OCI-LY3 (cell line): ENCODE data around the gene GSK3B.

Source experiments
- CTCF ChIP-seq: fragments of 200-600, 300-600 bp; sonication (generic); IDR thresholded peaks from 2 replicates; pipeline ENCODE4 v1.5.1; 2014; ENCODE audit warnings: antibody characterized with exemption, low read length, low read depth
- EZH2phosphoT487 ChIP-seq: fragments of 200-600 bp; shearing (Covaris generic); IDR thresholded peaks from 2 replicates; pipeline ENCODE4 v1.6.1; 2018; ENCODE audit warnings: antibody characterized with exemption, mixed run types, low read depth

- TF ChIP-seq CTCF = no peak
- TF ChIP-seq EZH2phosphoT487 = no peak
Observed at GRCh38 chr3:120024103-120024502, 70.1 kb downstream of the GSK3B start.
